Stomach smooth muscle (tissue), 2 donors: ENCODE results near the gene MED23.

Experiments
- H3K27ac ChIP-seq: one replicate; pipeline ENCODE4 v1.7.0; 2013; ENCODE audit warnings: mild to moderate bottlenecking, low read length, inconsistent platforms
- H3K27me3 ChIP-seq, 2 donors: one replicate each; pipeline ENCODE4 v1.7.0; 2013; ENCODE audit warnings: low read length in 2 of 2; ENCODE audit not compliant: insufficient read depth in 2 of 2, control insufficient read depth in 1 of 2
- H3K36me3 ChIP-seq, 2 donors: one replicate each; pipeline ENCODE4 v1.7.0; 2013; ENCODE audit warnings: low read length in 2 of 2; ENCODE audit not compliant: control insufficient read depth in 2 of 2, insufficient read depth in 2 of 2
- H3K4me1 ChIP-seq: one replicate; pipeline ENCODE4 v1.7.0; 2013; ENCODE audit warnings: low read length; ENCODE audit not compliant: control insufficient read depth, insufficient read depth
- H3K4me3 ChIP-seq, 2 donors: one replicate each; pipeline ENCODE4 v1.7.0; 2013; ENCODE audit warnings: low read length in 2 of 2
- H3K9ac ChIP-seq, 2 donors: one replicate each; pipeline ENCODE4 v1.7.0; 2013; ENCODE audit warnings: low read length in 2 of 2, mild to moderate bottlenecking in 1 of 2
- H3K9me3 ChIP-seq, 2 donors: one replicate each; pipeline ENCODE4 v1.7.0; 2013; ENCODE audit warnings: low read length in 2 of 2; ENCODE audit not compliant: control insufficient read depth in 2 of 2
- donor health status: healthy.
- donor health status: Pancreatic carcinoma.

The MED23 gene

DNA sequence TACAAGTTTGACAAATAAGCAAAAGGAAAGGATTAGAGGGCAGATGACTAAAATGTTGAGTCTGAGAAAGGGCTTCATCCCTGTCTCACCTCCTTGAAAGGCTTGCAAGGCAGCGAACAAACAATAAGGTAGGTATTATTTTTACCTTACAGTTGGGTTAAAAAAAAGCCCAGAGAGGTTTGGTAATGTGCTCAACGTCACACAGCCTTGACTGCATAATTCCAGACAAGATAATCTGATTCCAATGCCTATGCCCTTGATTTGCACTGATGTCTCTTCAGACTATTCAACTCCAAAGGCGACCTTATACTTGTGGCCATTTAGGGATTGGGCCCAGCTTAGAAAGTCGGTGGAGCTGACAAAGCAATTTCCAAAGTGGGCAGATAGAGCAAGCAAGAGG, 53.4 kb downstream of the MED23 start:
- Histone ChIP-seq H3K4me1 (no peaks in the 10 kb centered on the region), H3K9ac (no peak overlapping the region), H3K36me3 (peaks cover under 1 to 2% of the 10 kb centered on the region in 2 donors), H3K4me3 (no peak overlapping the region), H3K9me3 (no peaks in the 10 kb centered on the region), H3K27me3 (no peaks in the 10 kb centered on the region), H3K27ac (no peak overlapping the region)

DNA sequence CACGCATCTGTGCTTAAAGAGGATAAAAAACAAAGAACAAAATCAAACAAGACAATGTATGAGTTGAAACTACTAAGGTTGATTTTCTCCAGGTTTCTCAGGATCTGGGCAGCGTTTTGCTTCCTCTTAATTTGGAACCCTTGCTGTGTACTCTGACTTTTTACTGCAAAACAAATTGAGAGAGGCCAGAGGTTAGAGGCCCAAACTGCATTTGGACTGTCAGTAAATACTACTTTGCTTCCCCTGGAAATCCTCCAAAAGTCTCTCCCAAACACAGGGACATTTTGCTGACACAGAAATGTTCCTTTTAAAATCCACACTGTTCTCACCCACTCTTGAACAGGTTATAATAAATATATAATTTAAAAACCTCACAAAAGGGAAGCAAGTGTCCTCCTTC, 53.9 kb downstream of the MED23 start:
- Histone ChIP-seq H3K9me3 (no peaks in the 10 kb centered on the region), H3K27ac (no peak overlapping the region), H3K4me3 (no peak overlapping the region), H3K27me3 (no peaks in the 10 kb centered on the region), H3K4me1 (no peaks in the 10 kb centered on the region), H3K9ac (no peak overlapping the region), H3K36me3 (no peaks in the 10 kb centered on the region)

DNA sequence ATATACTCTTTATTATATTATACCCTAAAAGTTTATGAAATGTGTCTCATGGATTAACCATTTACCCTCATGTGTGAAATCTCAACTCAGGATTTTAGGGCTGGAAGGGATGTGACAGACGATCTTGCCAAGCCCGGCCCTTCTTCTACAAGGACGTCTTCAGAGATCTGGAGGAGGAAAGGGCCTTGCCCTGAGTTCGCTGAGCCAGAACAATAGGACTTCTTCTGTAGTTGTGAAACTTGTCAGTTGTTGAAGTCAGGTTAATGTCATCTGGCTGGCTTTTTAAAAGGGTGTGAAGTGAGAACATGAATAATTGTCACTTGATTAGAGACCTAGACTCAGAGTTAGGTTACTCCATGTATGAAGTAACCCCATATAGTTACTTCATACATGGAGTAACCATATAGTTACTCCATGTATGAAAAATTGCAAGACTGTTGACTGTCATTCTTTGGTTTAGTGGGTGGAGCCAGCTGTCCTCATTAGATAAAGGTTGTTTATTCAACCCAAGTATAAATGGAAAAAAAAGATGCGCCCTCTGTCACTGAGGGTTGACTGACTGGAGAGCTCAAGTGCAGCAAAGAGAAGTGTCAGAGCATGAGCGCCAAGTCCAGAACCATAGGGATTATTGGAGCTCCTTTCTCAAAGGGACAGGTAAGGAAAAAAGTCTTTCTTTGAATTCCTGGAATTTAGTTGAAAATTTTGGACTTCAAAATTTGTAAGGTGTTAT, 55.2 kb downstream of the MED23 start, which contains the start of gene ARG1:
Gene ARG1, plus strand, starts transcription at position 541 of the 730 bp plus-strand sequence. Its CDS starts 57 bp downstream, at position 598.
- Histone ChIP-seq H3K27ac (no peak within 1 kb of the TSS), H3K4me1 (no peaks in the 10 kb centered on the region)

DNA sequence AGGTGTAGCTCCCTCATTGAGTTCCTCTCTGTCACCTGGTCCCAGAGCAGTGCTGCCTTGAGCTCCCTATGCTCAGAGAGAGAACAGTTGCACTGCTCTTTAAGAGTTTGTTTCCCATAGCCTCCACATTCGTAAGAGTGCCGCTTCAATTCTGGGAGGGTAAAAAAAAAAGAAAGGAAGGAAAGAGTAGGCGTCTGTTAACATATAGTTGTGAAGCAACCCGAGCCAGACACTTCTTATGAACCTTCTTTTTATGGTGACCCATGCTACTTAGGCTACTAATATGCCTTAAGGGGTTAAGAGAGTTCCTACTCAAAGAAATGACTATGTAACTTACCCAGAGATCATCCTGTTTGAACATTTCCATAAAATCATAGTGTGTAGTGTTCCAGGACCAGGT, 59.3 kb downstream of the MED23 start:
- Histone ChIP-seq H3K27me3 (no peaks in the 10 kb centered on the region), H3K36me3 (no peaks in the 10 kb centered on the region), H3K4me1 (no peaks in the 10 kb centered on the region), H3K27ac (no peak overlapping the region), H3K9me3 (no peaks in the 10 kb centered on the region), H3K9ac (no peak overlapping the region), H3K4me3 (no peak overlapping the region)

More for the DNA sequence above, 55.2 kb downstream of the MED23 start, which contains the start of gene ARG1:
- Histone ChIP-seq H3K27me3 (no peaks in the 10 kb centered on the region), H3K4me3 (no peak within 1 kb of the TSS), H3K36me3 (no peaks in the 10 kb centered on the region), H3K9me3 (no peaks in the 10 kb centered on the region), H3K9ac (no peak within 1 kb of the TSS)

DNA sequence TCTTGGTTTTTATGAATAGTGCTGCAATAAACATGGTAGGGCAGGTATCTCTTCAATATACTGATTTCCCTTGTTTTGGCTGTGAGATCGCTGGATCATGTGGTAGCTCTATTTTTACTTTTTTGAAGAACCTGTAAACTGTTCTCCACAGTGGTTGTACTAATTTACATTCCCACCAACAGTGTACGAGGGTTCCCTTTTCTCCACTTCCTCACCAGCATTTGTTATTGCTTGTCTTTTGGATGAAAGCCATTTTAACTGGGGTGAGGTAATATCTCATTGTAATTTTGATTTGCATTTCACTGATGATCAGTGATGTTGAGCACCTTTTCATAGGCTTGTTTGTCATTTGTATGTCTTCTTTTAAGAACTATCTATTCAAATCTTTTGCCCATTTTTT, 63.0 kb downstream of the MED23 start:
- H3K4me1 ChIP-seq: no peaks in the 10 kb centered on the region
- H3K36me3 ChIP-seq: no peaks in the 10 kb centered on the region
- no peak overlapping the region for H3K9ac ChIP-seq
- H3K27me3 ChIP-seq: no peaks in the 10 kb centered on the region
- no peak overlapping the region for H3K27ac ChIP-seq
- no peaks in the 10 kb centered on the region for H3K9me3 ChIP-seq
- H3K4me3 ChIP-seq: no peak overlapping the region

DNA sequence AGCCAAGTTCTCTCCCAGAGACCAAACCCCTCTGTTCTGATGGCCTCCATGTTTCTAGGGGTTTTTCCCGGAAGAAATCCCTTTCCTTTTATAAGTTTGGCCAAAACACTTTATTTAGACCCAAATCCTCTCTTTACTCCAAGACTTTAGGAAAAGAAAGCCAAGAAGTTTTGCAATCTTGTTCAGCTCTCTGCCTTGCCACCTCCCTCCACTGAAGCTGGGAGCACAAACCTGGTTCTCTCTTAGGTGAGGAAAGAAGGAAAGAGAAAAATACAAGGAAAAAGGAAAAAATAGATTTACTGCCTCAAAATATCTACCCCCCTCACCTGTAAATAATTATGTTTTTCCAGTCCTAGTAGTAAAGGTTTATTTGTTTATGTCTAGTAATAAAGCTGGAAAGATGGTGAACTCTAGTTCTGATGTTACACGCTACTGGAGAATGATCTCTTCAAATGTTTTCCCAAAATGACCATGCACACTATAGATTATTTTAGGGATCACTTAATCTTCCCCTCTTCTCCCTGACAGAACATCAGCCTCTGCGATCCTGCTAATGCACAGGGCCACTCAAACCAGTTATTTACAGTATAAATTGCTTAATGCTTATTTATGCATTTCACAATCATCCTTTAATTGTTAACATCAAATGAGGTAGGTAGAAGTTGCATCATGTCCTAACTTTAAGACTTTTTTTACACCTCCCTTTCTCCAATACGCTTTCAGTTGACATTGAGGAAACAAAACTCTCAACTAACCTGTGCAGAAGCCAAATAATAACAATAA, 65.9 kb downstream of the MED23 start:
- no peaks in the 10 kb centered on the region for H3K9me3 ChIP-seq
- no peaks in the 10 kb centered on the region for H3K36me3 ChIP-seq
- no peaks in the 10 kb centered on the region for H3K4me1 ChIP-seq
- no peak overlapping the region for H3K27ac ChIP-seq
- no peaks in the 10 kb centered on the region for H3K27me3 ChIP-seq
- H3K4me3 ChIP-seq: no peak overlapping the region
- no peak overlapping the region for H3K9ac ChIP-seq

DNA sequence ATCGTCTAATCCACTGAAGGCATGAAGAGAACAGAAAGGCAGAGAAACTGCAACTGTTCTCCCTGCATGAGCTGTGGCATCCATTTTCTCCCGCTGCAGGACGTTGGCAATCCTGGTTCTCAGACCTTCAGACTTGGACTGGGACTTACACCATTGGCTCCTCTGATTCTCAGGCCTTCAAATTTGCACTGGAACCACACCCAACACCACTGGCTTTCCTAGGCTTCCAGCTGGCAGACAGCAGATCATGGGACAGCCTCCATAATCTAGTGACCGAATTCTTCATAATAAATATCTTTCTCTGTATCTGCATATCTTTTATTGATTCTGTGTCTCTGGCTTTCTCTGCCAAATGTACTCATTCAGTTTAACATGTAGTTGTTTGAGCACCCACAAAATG, 69.1 kb downstream of the MED23 start:
- Histone ChIP-seq H3K9ac (no peak overlapping the region), H3K27ac (no peak overlapping the region), H3K9me3 (no peaks in the 10 kb centered on the region), H3K4me1 (no peaks in the 10 kb centered on the region), H3K27me3 (no peaks in the 10 kb centered on the region), H3K36me3 (no peaks in the 10 kb centered on the region), H3K4me3 (no peak overlapping the region)

DNA sequence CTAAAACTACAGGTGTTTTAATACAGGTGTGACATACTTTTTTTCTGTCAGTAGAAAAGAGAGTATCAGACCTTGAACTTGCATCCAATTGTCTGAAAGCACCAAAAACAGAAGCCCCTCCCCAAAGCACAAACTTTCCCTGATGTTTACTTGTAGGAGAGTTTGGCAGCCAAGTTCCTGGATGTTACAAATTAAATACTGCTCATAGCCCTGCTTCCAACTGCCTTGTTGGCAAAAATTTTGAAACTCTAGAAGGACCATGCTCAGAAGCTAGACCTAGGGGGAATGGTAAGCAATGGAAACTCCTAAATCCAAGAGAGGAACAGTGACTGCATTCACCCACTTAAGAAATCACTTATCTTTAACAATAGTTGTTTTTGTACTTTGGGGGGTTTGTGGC, 72.0 kb downstream of the MED23 start:
- H3K9me3 ChIP-seq: no peaks in the 10 kb centered on the region
- no peak overlapping the region for H3K27ac ChIP-seq
- H3K27me3 ChIP-seq: no peaks in the 10 kb centered on the region
- H3K9ac ChIP-seq: no peak overlapping the region
- H3K4me1 ChIP-seq: no peaks in the 10 kb centered on the region
- H3K4me3 ChIP-seq: no peak overlapping the region
- no peaks in the 10 kb centered on the region for H3K36me3 ChIP-seq

DNA sequence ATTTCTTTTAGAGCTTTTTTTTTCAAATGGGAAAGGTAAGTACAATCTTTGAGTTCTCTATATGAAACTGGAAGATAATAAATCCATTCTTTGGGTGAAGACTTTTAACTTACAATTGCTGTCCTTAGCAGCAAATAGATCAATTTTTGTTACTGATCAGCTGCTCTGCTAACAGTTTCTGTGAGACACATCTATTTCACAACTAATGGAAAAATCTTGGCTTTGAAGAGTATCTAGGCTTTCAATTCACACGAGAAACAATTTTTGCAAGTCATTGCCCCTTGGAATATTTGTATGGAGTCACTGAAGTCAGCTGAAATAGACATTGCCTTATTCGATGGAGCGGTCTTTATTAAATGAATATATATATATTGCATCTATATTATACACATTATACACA, 75.5 kb downstream of the MED23 start:
- no peak overlapping the region for H3K9ac ChIP-seq
- H3K27ac ChIP-seq: no peak overlapping the region
- no peaks in the 10 kb centered on the region for H3K27me3 ChIP-seq
- H3K36me3 ChIP-seq: no peaks in the 10 kb centered on the region
- no peak overlapping the region for H3K4me3 ChIP-seq
- no peaks in the 10 kb centered on the region for H3K9me3 ChIP-seq
- H3K4me1 ChIP-seq: no peaks in the 10 kb centered on the region

DNA sequence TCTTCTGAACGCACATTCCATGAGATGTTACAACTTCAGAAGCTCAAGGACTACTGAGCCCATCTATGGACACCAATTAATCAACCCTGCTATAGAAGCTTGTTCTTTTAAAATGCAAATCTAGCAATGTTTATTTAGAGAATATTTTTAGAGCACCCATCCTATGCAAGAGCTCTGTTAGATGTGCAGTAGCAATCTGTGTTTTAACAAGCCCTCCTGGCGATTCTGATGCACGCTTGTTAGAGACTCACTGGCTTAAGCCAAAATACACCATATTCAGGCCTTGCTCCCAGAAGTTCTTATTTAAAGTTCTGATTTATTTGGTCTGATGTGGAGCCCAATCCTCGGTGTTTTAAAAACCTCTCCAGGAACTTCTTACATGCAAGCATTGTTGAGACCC, 76.1 kb downstream of the MED23 start:
- Histone ChIP-seq H3K9me3 (no peaks in the 10 kb centered on the region), H3K9ac (no peak overlapping the region), H3K27me3 (no peaks in the 10 kb centered on the region), H3K4me3 (no peak overlapping the region), H3K36me3 (no peaks in the 10 kb centered on the region), H3K4me1 (no peaks in the 10 kb centered on the region), H3K27ac (no peak overlapping the region)

DNA sequence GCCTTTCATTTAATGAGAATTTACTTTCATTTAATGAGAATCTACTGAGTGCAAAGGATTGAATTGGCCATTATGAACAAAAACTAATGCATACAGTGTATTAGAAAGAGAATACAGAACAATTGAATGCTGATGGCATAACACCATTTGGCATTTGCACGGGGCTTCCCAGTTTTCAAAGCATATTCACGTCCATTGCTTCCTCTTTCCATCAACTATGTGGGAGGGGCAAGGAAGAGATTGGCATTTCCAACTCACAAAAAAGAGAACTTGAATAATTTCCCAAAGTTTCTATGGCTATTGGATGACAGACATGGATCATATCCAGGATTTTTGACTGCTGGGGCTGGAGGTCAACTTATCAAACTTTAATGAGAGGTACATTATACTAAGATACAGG, 78.2 kb downstream of the MED23 start:
- no peaks in the 10 kb centered on the region for H3K4me1 ChIP-seq
- H3K27ac ChIP-seq: no peak overlapping the region
- H3K36me3 ChIP-seq: no peaks in the 10 kb centered on the region
- H3K27me3 ChIP-seq: no peaks in the 10 kb centered on the region
- H3K4me3 ChIP-seq: no peak overlapping the region
- no peak overlapping the region for H3K9ac ChIP-seq
- no peaks in the 10 kb centered on the region for H3K9me3 ChIP-seq
